ENCODE results near the gene SLC35F6.

Gene SLC35F6

DNA sequence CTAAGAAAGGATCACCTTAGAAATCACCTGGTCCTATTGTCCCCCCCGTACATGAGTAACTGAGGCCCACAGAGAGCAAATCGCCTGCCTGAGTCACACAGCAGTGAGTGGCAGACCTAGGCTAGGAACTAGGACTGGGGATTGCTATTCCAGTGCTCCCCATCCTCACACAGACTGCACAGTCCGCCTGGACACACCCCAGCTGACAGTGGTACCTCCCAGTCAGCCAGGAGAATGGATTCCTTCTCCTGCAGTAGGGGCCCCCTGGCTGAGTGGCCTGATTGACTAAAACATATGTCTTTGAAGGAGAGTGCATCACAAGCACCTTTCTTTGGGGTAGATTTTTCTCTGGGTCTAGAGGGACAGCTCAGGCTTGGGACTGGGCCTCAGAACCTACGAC is 32.4 kb upstream of the SLC35F6 start:
- no peak for TF ChIP-seq CTCF (conservative IDR thresholded peaks at IDR 0.05; ENCODE audit: low read depth)
- no peak for DNase-seq (ENCODE audit: low spot score)
- POLR2A ChIA-PET (ENCODE audit: low non-redundant PET): no interaction called here
- CTCF ChIA-PET: interaction anchor here (0.7 to 1.0 kb wide), 2 partner anchors 14 to 486 kb away, joined by 4 read pairs; no protein-coding TSS in a partner anchor
- no peak overlapping the region for H3K27ac ChIP-seq

GRCh38 chr2:26732446-26732845 is 31.6 kb upstream of the SLC35F6 start:
- no peak overlapping the region for H3K27ac ChIP-seq
- DNase-seq (ENCODE audit: low spot score): no peak
- TF ChIP-seq CTCF (conservative IDR thresholded peaks at IDR 0.05; ENCODE audit: low read depth): no peak
- POLR2A ChIA-PET (ENCODE audit: low non-redundant PET): no interaction called here
- CTCF ChIA-PET: interaction anchor here (0.7 to 1.0 kb wide), 3 partner anchors 9 to 487 kb away, joined by 4 read pairs; no protein-coding TSS in a partner anchor

DNA sequence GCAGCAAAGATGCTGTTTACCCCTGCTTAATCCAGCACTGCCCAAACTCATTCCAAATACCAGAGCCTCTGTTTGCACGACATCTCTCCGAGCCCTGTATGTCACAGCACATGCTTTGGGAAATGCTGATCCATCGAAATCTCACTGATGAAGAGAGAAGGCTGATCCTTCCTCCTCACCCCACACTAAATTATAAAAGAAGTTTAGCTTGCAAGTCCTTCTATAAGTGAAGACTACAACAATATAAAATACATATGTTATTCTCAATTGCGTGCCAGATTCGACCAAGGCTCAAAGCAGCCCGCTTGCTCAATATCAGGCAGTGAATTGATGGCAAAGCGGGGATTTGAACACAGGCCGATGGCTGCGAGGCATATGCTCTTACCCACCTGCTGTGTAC is 30.7 kb upstream of the SLC35F6 start:
- ChIA-PET POLR2A (ENCODE audit: low non-redundant PET) (no interaction called here), CTCF (interaction anchor here (0.7 kb wide), 1 partner anchor 8 kb away, joined by 4 read pairs; no protein-coding TSS in a partner anchor)
- no peak for TF ChIP-seq CTCF (conservative IDR thresholded peaks at IDR 0.05; ENCODE audit: low read depth)
- H3K27ac ChIP-seq: no peak overlapping the region
- DNase-seq (ENCODE audit: low spot score): no peak

DNA sequence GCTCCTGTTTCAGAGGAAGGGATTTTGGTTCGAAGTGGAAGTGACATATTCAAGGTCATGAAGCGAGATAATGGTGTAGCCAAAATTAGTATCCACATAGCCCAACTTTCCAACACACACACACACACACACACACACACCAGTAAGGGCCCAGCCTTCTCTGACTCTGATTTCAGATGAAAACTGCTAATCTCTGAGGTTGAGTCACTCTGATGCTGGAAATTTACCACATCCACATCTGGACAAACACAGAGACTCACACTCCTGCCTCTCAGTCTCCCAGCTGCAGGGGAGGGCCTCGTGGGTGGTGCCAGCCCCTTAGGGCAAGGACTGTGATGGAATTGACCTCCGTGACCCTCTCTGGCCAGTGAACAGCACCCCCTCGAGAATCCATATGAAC is 29.0 kb upstream of the SLC35F6 start:
- no peak for DNase-seq (ENCODE audit: low spot score)
- H3K27ac ChIP-seq: no peak overlapping the region
- TF ChIP-seq CTCF (conservative IDR thresholded peaks at IDR 0.05; ENCODE audit: low read depth): no peak
- POLR2A ChIA-PET (ENCODE audit: low non-redundant PET): interaction anchor here (0.6 kb wide), 1 partner anchor 199 kb away, joined by 3 read pairs; no protein-coding TSS in a partner anchor
- CTCF ChIA-PET: interaction anchor here (0.6 kb wide), 2 partner anchors 116 to 149 kb away, joined by 3 read pairs; no protein-coding TSS in a partner anchor

DNA sequence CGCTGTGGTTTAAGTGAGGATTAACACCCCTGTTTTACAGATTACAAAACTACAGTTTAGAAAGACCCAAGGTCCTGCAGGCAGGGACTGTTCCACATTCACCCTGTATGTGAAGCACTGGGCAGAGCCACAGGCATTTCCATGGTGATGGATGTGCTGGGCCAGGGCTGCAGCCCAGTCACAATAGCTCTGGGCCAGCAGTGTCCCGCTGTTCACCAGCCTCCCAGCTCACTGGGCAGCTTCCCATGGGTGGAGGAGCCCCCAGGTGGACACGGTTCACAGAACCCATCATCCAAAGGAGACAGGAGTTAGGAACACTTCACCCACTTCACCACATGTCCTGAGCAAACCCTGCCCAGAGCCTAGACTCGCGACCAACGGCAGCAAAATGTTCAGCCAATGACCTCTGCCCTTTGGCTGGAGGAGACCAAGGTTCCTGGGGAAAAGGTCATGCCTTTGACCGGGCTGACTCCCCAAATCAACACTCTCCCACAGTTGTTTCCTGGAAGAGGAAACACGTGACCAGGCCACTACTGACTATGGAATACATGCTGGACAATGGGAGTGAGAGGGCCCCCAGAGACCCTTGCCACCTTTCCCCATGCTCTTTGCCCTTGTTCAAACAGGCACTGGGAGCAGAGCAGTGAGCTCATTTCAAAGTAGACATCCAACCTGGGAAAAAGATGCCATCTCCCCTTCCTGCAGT is 28.0 kb upstream of the SLC35F6 start:
- TF ChIP-seq CTCF (conservative IDR thresholded peaks at IDR 0.05; ENCODE audit: low read depth): no peak
- ChIA-PET CTCF (interaction anchor here (0.6 to 1.4 kb wide), 2 partner anchors 117 to 130 kb away, joined by 3 read pairs; no protein-coding TSS in a partner anchor), POLR2A (ENCODE audit: low non-redundant PET) (no interaction called here)
- H3K27ac ChIP-seq: no peak overlapping the region
- no peak for DNase-seq (ENCODE audit: low spot score)

GRCh38 chr2:26737221-26737620 is 26.9 kb upstream of the SLC35F6 start:
- no peak for TF ChIP-seq CTCF (conservative IDR thresholded peaks at IDR 0.05; ENCODE audit: low read depth)
- ChIA-PET CTCF (interaction anchor here (0.6 to 1.4 kb wide), 2 partner anchors 131 to 161 kb away, joined by 3 read pairs; no protein-coding TSS in a partner anchor), POLR2A (ENCODE audit: low non-redundant PET) (no interaction called here)
- no peak overlapping the region for H3K27ac ChIP-seq
- no peak for DNase-seq (ENCODE audit: low spot score)

Data from RWPE1 (cell line).